Neural crest cell (in vitro differentiated cells): ENCODE measurements around the gene SHROOM3. TPM values are rescaled to one million over a fixed set of nuclear protein-coding genes. Genes with fewer than 3 reads are reported as not detected.

Experiments used
- DNase-seq: peaks from one replicate; pipeline ENCODE4 v3.0.0; 2021; ENCODE audit warnings: low read depth, mixed read lengths, low spot score
- H3K27ac Mint-ChIP-seq: one replicate; pipeline ENCODE4 v1.8.0; 2021; ENCODE audit warnings: mild to moderate bottlenecking, mixed read lengths; ENCODE audit not compliant: unreplicated experiment
- H3K27me3 Mint-ChIP-seq: 2 replicates; pipeline ENCODE4 v1.8.0; 2021; ENCODE audit warnings: low read depth, mild to moderate bottlenecking, mixed read lengths
- H3K36me3 Mint-ChIP-seq: 2 replicates; pipeline ENCODE4 v1.8.0; 2021; ENCODE audit warnings: low read depth, mild to moderate bottlenecking, mixed read lengths
- H3K4me1 Mint-ChIP-seq: 2 replicates; pipeline ENCODE4 v1.8.0; 2021; ENCODE audit warnings: mixed read lengths
- H3K4me3 Mint-ChIP-seq: one replicate; pipeline ENCODE4 v1.8.0; 2021; ENCODE audit warnings: mild to moderate bottlenecking, mixed read lengths
- H3K9me3 Mint-ChIP-seq: 2 replicates; pipeline ENCODE4 v1.8.0; 2021; ENCODE audit warnings: mixed read lengths
- total RNA-seq: library from RNA; stranded (reverse); gene quantifications from 2 replicates; pipeline ENCODE4 v1.2.1, GENCODE V29; 2021
- TF ChIP-seq, protein P1 (sequence below): fragments of 200-600 bp; sonication (generic); conservative IDR thresholded peaks from 2 replicates; pipeline ENCODE4 v1.5.0; 2021; ENCODE audit warnings: antibody characterized with exemption, mild to moderate bottlenecking

SHROOM3 gene
- total RNA-seq, 1 donor from 2014 or later = 40.1 TPM

DNA sequence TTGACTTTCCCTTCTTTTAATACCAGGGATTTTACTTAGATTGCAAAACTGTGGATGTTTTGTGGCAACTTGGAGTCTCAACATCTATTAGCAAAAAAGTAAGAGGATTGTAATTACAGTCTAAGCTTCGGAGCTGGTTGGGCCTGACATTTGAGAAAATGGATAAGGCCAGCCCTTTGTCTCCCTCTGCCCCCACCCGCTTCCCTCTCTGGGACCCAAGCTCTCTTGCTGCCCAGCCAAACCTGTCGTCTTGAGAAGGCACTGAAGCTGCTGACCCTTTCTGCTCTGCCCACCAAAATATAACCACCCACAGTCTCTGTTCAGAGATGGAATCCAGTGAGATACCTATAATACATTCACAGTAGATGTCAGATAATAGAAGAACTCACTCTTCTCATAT lies 49.6 kb downstream of the SHROOM3 start:
- peak overlapping the region; percentile 83 for H3K27ac Mint-ChIP-seq
- no peak for DNase-seq
- no peaks in the 10 kb centered on the region for H3K27me3 Mint-ChIP-seq
- H3K4me3 Mint-ChIP-seq = no peak overlapping the region
- peaks cover 53% of the 10 kb centered on the region for H3K4me1 Mint-ChIP-seq
- peaks cover 22% of the 10 kb centered on the region for H3K9me3 Mint-ChIP-seq
- TF ChIP-seq, protein P1, sequence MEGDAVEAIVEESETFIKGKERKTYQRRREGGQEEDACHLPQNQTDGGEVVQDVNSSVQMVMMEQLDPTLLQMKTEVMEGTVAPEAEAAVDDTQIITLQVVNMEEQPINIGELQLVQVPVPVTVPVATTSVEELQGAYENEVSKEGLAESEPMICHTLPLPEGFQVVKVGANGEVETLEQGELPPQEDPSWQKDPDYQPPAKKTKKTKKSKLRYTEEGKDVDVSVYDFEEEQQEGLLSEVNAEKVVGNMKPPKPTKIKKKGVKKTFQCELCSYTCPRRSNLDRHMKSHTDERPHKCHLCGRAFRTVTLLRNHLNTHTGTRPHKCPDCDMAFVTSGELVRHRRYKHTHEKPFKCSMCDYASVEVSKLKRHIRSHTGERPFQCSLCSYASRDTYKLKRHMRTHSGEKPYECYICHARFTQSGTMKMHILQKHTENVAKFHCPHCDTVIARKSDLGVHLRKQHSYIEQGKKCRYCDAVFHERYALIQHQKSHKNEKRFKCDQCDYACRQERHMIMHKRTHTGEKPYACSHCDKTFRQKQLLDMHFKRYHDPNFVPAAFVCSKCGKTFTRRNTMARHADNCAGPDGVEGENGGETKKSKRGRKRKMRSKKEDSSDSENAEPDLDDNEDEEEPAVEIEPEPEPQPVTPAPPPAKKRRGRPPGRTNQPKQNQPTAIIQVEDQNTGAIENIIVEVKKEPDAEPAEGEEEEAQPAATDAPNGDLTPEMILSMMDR = no peak
- peaks cover 25% of the 10 kb centered on the region for H3K36me3 Mint-ChIP-seq

- Mint-ChIP-seq H3K4me3 (no peak overlapping the region), H3K9me3 (peaks cover 19% of the 10 kb centered on the region), H3K27ac (peak overlapping the region; percentile 4), H3K4me1 (peaks cover 56% of the 10 kb centered on the region), H3K27me3 (no peaks in the 10 kb centered on the region), H3K36me3 (peaks cover 22% of the 10 kb centered on the region)
- no peak for DNase-seq
- TF ChIP-seq, protein P1 = no peak
Measured at GRCh38 chr4:76485450-76485849, 50.4 kb downstream of the SHROOM3 start.

DNA sequence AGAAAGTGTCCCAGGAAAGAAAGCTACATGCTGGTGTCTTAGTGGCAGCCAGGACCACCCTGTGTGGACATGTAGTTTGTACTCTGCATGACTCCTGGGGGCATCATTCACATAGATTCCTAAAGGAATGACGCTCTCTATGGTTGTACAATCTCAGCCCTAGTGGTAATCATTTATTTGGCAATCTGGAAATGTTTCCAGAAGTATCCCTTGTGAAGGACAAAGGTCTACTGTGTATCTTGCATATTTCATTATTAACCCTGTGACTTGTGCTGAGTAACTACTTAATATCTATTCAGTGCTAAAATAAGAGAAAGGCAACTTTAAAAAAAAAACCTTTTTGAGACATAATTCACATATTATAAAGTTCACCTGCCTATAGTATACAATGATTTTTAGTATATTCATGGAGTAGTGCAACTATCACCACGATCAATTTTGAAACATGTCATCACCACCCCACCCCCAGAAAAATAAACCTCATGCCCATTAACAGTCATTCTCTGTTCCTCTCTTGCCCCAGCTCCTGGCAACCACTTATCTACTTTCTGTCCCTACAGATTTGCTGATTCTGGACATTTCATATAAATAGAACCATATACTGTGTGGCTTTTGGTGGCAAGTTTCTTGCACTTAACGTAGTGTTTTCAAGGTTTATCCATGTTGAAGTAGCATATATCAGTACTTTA lies 51.7 kb downstream of the SHROOM3 start:
- TF ChIP-seq, protein P1 = no peak
- H3K4me3 Mint-ChIP-seq = no peak overlapping the region
- peaks cover 66% of the 10 kb centered on the region for H3K4me1 Mint-ChIP-seq
- no peaks in the 10 kb centered on the region for H3K27me3 Mint-ChIP-seq
- H3K9me3 Mint-ChIP-seq = peaks cover 15% of the 10 kb centered on the region
- no peak for DNase-seq
- no peak overlapping the region for H3K27ac Mint-ChIP-seq
- peaks cover 17% of the 10 kb centered on the region for H3K36me3 Mint-ChIP-seq

DNA sequence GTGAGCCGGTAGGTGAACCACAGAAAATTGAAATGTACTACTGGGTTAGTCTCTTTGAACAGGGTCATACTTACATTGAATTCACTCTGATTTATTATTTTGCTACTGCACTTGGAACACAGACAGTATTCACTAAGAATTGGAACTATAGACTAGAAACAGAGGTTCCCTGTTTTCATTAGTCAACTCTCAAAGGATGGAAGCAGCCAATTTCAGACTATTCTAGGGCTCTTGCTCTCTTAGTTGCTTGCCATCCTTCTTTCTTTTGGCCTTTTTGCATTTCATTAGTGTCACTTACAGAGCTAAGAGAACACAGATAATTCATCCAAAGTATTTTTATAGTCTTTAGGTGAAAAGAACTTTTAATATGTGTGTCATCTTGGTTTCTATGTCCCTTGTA lies 52.6 kb downstream of the SHROOM3 start:
- Mint-ChIP-seq H3K36me3 (peaks cover 11% of the 10 kb centered on the region), H3K27ac (no peak overlapping the region), H3K4me1 (peaks cover 75% of the 10 kb centered on the region), H3K4me3 (no peak overlapping the region), H3K9me3 (peaks cover 10% of the 10 kb centered on the region), H3K27me3 (no peaks in the 10 kb centered on the region)
- DNase-seq = no peak
- TF ChIP-seq, protein P1 = no peak

DNA sequence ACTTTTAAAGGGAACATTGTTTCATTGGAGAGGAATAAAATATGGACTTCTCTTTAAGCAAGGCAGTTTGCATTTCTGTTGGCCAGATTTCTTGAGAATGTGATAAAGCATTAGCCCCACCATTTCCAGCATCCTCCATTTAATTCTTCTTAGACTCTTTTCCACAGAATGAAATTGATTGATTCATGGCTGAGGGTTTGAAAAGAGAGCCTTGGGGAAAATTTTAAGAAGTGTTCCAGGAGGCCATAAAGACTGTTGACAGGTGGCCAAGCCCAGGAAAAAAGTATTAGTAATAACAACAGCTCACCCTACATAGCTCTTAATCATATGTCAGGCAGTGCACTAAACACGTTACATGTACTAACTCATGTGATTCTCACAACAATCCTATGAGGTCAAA lies 53.4 kb downstream of the SHROOM3 start:
- Mint-ChIP-seq H3K27ac (no peak overlapping the region), H3K4me1 (peaks cover 78% of the 10 kb centered on the region), H3K4me3 (no peak overlapping the region), H3K9me3 (peaks cover 10% of the 10 kb centered on the region), H3K27me3 (no peaks in the 10 kb centered on the region), H3K36me3 (peaks cover 11% of the 10 kb centered on the region)
- DNase-seq = no peak
- TF ChIP-seq, protein P1 = no peak
